SK-N-SH (cell line): ENCODE results near the gene C9orf85.

Experiments used
- CTCF ChIP-seq: fragments of 200-600 bp; sonication (generic); IDR thresholded peaks from 2 replicates; pipeline ENCODE4 v1.6.1; 2017; ENCODE audit warnings: antibody characterized with exemption, mild to moderate bottlenecking, moderate library complexity
- EZH2phosphoT487 ChIP-seq: fragments of 200-600 bp; sonication (generic); IDR thresholded peaks from 2 replicates; pipeline ENCODE4 v1.6.1; 2017; ENCODE audit warnings: low read depth, mixed run types, mild to moderate bottlenecking, antibody characterized with exemption, moderate library complexity, borderline replicate concordance
- FOXJ3 ChIP-seq: sonication (generic); formaldehyde crosslinking; IDR thresholded peaks from 2 replicates; pipeline ENCODE4 v1.5.1; 2020; ENCODE audit warnings: mild to moderate bottlenecking, missing genetic modification reagents
- IRF3 ChIP-seq: fragments of 150-350 bp; IDR thresholded peaks from 2 replicates; pipeline ENCODE4 v1.6.1; 2016; ENCODE audit warnings: mild to moderate bottlenecking, low read depth, low read length
- JUND ChIP-seq: IDR thresholded peaks from 2 replicates; pipeline ENCODE4 v1.4.0; 2012
- MXI1 ChIP-seq: IDR thresholded peaks from 2 replicates; pipeline ENCODE4 v1.6.1; 2012; ENCODE audit warnings: mild to moderate bottlenecking, low read depth, low read length, improper control_type of control experiment
- POLR2AphosphoS5 ChIP-seq: IDR thresholded peaks from 2 replicates; pipeline ENCODE4 v1.6.1; 2012; ENCODE audit warnings: low read depth, low read length
- RCOR1 ChIP-seq: fragments of 150-350 bp; IDR thresholded peaks from 2 replicates; pipeline ENCODE4 v1.6.1; 2017; ENCODE audit warnings: antibody characterized with exemption, low read length
- RFX5 ChIP-seq: IDR thresholded peaks from 2 replicates; pipeline ENCODE4 v1.6.1; 2012; ENCODE audit warnings: mild to moderate bottlenecking, improper control_type of control experiment, low read length
- SIN3A ChIP-seq: IDR thresholded peaks from 2 replicates; pipeline ENCODE4 v1.6.1; 2012; ENCODE audit warnings: low read depth, mild to moderate bottlenecking, low read length, moderate library complexity, borderline replicate concordance
- TAF1 ChIP-seq: IDR thresholded peaks from 2 replicates; pipeline ENCODE4 v1.6.1; 2012; ENCODE audit warnings: low read depth, mild to moderate bottlenecking, low read length, moderate library complexity, borderline replicate concordance
- USF2 ChIP-seq: fragments of 150-350 bp; IDR thresholded peaks from 2 replicates; pipeline ENCODE4 v1.6.1; 2017; ENCODE audit warnings: antibody characterized with exemption, low read length, low read depth, borderline replicate concordance

- TF ChIP-seq EZH2phosphoT487 (no peak), TAF1 (peak; percentile 99), RCOR1 (peak; percentile 8; the same call in 1 of the 2 replicates), MXI1 (peak; percentile 85), RFX5 (peak; percentile 74; the same call in 1 of the 2 replicates), CTCF (no peak), SIN3A (peak; percentile 43; the same call in 1 of the 2 replicates), POLR2AphosphoS5 (peak; percentile 97), USF2 (peak; percentile 75), JUND (no peak), IRF3 (peak; percentile 81), FOXJ3 (CRISPR knock-in tag) (no peak)
These were observed at the start of gene C9orf85, which contains the start of gene ABHD17B for GRCh38 chr9:71911061-71911907.
